Stimulated activated CD8-positive, alpha-beta memory T cell treated with anti-CD3 and anti-CD28 coated beads, Interleukin-7, amount 100 ng/mL, for 24 hours (primary cell): ENCODE results near the gene GRM2.
"Not testable (repeated sequence)": the region's sequence is repeated elsewhere in the genome, so short reads cannot be mapped to it uniquely, and the experiment has no call there.

Experiments
- DNase-seq: peaks from one replicate; pipeline ENCODE4 v3.0.0-alpha.2; 2020; ENCODE audit warnings: low read depth

GRM2 gene

GRCh38 chr3:51722362-51722761 is 15.5 kb downstream of the GRM2 start:
- no peak for DNase-seq

- no peak for DNase-seq
Measured at GRCh38 chr3:51727500-51727899, 20.6 kb downstream of the GRM2 start.

GRCh38 chr3:51729042-51729633 is 22.3 kb downstream of the GRM2 start:
- DNase-seq = no peak

- DNase-seq = no peak
Measured at GRCh38 chr3:51733859-51734571, 27.1 kb downstream of the GRM2 start.

GRCh38 chr3:51734572-51734907 is 27.7 kb downstream of the GRM2 start:
- no peak for DNase-seq

GRCh38 chr3:51735039-51735438 is 28.2 kb downstream of the GRM2 start:
- DNase-seq = no peak

- DNase-seq = no peak
Measured at GRCh38 chr3:51735950-51736349, 29.1 kb downstream of the GRM2 start.

GRCh38 chr3:51739110-51739509 is 32.2 kb downstream of the GRM2 start:
- no peak for DNase-seq

- not testable (repeated sequence) for DNase-seq
Measured at GRCh38 chr3:51742320-51742719, 35.5 kb downstream of the GRM2 start.

- DNase-seq = not testable (repeated sequence)
Measured at GRCh38 chr3:51742978-51743377, 36.1 kb downstream of the GRM2 start.

GRCh38 chr3:51747840-51748239 is 41.0 kb downstream of the GRM2 start:
- DNase-seq = no peak

- no peak for DNase-seq
Measured at GRCh38 chr3:51748327-51748726, 41.5 kb downstream of the GRM2 start.

- no peak for DNase-seq
Measured at GRCh38 chr3:51750878-51751277, 44.0 kb downstream of the GRM2 start.

GRCh38 chr3:51751287-51751686 is 44.4 kb downstream of the GRM2 start:
- no peak for DNase-seq

- DNase-seq = not testable (repeated sequence)
Measured at GRCh38 chr3:51753763-51754750, 47.2 kb downstream of the GRM2 start.

- no peak for DNase-seq
Measured at GRCh38 chr3:51759203-51759602, 52.3 kb downstream of the GRM2 start.
